ENCODE results near the gene HNRNPM. TPM values are rescaled to one million over a fixed set of nuclear protein-coding genes. Genes with fewer than 3 reads are reported as not detected.

The HNRNPM gene
- total RNA-seq, 6 experiments from 2014 or later = 144 to 217 (median 194) TPM

DNA sequence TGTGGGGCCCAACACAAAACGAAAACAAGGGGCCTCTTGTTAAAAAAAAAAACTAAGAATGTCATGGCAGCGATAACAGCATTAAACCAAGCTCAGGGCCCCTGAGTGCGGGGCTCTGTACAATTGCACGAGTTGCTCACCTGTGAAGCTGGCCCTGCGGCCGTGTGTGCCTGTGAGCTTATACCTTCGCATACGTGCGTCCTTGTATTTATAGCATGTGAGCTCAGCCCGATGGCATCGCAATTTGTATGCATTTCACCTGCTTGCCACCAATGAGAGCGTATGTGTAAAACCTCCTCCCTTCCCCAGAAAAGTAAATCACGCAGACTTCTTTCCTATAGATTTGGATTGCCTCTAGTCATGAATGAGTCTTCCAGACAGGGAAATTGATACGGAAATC, 17.1 kb downstream of the HNRNPM start:
- H3K27me3 Mint-ChIP-seq (ENCODE audit: insufficient read depth) = no peaks in the 10 kb centered on the region
- H3K4me3 Mint-ChIP-seq = no peak overlapping the region
- TF ChIP-seq, protein P1, sequence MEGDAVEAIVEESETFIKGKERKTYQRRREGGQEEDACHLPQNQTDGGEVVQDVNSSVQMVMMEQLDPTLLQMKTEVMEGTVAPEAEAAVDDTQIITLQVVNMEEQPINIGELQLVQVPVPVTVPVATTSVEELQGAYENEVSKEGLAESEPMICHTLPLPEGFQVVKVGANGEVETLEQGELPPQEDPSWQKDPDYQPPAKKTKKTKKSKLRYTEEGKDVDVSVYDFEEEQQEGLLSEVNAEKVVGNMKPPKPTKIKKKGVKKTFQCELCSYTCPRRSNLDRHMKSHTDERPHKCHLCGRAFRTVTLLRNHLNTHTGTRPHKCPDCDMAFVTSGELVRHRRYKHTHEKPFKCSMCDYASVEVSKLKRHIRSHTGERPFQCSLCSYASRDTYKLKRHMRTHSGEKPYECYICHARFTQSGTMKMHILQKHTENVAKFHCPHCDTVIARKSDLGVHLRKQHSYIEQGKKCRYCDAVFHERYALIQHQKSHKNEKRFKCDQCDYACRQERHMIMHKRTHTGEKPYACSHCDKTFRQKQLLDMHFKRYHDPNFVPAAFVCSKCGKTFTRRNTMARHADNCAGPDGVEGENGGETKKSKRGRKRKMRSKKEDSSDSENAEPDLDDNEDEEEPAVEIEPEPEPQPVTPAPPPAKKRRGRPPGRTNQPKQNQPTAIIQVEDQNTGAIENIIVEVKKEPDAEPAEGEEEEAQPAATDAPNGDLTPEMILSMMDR (IDR thresholded peaks at IDR 0.05) = no peak
- H3K36me3 Mint-ChIP-seq (ENCODE audit: low read depth) = peaks cover 43% of the 10 kb centered on the region
- H3K4me1 Mint-ChIP-seq (ENCODE audit: low read depth) = peaks cover 67% of the 10 kb centered on the region
- no peak overlapping the region; the same call in 1 of the 2 replicates for H3K27ac Mint-ChIP-seq
- DNase-seq = no peak
- no peaks in the 10 kb centered on the region for H3K9me3 Mint-ChIP-seq

DNA sequence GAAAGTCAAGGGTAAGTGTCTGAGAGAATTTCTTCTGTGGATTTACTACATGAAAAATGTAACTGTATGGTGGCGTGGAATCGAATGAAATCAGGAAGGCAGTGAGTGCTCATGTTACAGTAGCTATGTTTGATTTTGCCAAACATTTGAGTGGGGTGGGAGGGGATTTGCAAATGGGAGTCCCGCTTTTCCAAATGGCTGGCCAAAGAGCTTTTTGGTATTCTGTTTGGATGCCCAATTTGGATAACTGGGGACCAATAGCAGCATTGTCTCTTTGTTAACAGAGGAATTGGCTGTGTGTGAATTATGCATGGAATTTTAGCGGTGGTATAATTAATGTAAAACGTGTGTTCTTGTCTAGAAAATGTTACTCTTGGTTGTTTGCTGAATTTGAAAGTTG, 17.8 kb downstream of the HNRNPM start:
- peaks cover 64% of the 10 kb centered on the region for H3K4me1 Mint-ChIP-seq (ENCODE audit: low read depth)

DNA sequence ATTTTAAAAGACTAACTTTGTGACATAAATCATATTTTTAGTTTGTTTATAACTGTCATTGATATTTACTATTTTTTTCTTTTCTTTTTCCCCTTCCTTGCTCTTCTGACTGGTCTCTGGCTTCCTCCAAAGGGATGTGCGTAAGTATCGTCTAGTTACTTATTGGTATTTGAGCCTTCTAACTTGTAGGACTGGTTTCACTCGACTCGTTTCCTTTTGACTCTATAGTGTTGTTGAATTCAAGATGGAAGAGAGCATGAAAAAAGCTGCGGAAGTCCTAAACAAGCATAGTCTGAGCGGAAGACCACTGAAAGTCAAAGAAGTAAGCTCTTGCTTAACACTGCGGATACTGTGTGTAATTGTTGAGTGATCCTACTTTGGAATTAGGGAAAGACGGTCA, 18.6 kb downstream of the HNRNPM start:
- TF ChIP-seq, protein P1 (IDR thresholded peaks at IDR 0.05) = no peak
- no peaks in the 10 kb centered on the region for H3K27me3 Mint-ChIP-seq (ENCODE audit: insufficient read depth)
- H3K9me3 Mint-ChIP-seq = no peaks in the 10 kb centered on the region
- H3K36me3 Mint-ChIP-seq (ENCODE audit: low read depth) = peaks cover 52% of the 10 kb centered on the region
- H3K27ac Mint-ChIP-seq = no peak overlapping the region
- H3K4me1 Mint-ChIP-seq (ENCODE audit: low read depth) = peaks cover 62% of the 10 kb centered on the region
- DNase-seq = no peak
- H3K4me3 Mint-ChIP-seq = no peak overlapping the region

More for the DNA sequence above, 17.8 kb downstream of the HNRNPM start:
- TF ChIP-seq, protein P1 (IDR thresholded peaks at IDR 0.05) = no peak
- Mint-ChIP-seq H3K27me3 (ENCODE audit: insufficient read depth) (no peaks in the 10 kb centered on the region), H3K4me3 (no peak overlapping the region), H3K27ac (no peak overlapping the region), H3K36me3 (ENCODE audit: low read depth) (peaks cover 49% of the 10 kb centered on the region), H3K9me3 (no peaks in the 10 kb centered on the region)
- DNase-seq = no peak

DNA sequence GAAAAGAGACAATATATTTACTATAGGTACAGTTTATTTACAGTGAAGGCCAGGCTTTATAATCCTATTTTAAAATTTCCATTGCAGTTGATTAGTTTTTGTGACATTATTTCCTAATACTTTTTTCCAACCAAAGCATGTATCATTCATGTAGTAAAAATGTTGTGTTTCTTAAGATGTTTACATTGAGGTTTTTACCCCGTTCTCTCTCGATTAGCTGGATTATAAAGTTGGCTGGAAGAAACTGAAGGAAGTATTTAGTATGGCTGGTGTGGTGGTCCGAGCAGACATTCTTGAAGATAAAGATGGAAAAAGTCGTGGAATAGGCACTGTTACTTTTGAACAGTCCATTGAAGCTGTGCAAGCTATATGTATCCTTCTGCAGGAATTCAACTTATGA, 21.2 kb downstream of the HNRNPM start:
- Mint-ChIP-seq H3K27me3 (ENCODE audit: insufficient read depth) (no peaks in the 10 kb centered on the region), H3K4me1 (ENCODE audit: low read depth) (peaks cover 48% of the 10 kb centered on the region), H3K9me3 (no peaks in the 10 kb centered on the region), H3K4me3 (no peak overlapping the region), H3K36me3 (ENCODE audit: low read depth) (peaks cover 64% of the 10 kb centered on the region), H3K27ac (peak overlapping the region; percentile 3; the same call in 1 of the 2 replicates)
- TF ChIP-seq, protein P1 (IDR thresholded peaks at IDR 0.05) = no peak
- no peak for DNase-seq

GRCh38 chr19:8468124-8468523, 23.3 kb downstream of the HNRNPM start:
- Mint-ChIP-seq H3K27ac (0 out of 2 replicates have a peak overlapping the region, but pooled peaks have one; percentile 68), H3K4me3 (no peak overlapping the region), H3K27me3 (ENCODE audit: insufficient read depth) (no peaks in the 10 kb centered on the region), H3K9me3 (no peaks in the 10 kb centered on the region), H3K36me3 (ENCODE audit: low read depth) (peaks cover 55% of the 10 kb centered on the region), H3K4me1 (ENCODE audit: low read depth) (peaks cover 28% of the 10 kb centered on the region)
- TF ChIP-seq, protein P1 (IDR thresholded peaks at IDR 0.05) = no peak
- DNase-seq = no peak
